ENCODE data around the gene RHO.

- TF ChIP-seq, protein P1, sequence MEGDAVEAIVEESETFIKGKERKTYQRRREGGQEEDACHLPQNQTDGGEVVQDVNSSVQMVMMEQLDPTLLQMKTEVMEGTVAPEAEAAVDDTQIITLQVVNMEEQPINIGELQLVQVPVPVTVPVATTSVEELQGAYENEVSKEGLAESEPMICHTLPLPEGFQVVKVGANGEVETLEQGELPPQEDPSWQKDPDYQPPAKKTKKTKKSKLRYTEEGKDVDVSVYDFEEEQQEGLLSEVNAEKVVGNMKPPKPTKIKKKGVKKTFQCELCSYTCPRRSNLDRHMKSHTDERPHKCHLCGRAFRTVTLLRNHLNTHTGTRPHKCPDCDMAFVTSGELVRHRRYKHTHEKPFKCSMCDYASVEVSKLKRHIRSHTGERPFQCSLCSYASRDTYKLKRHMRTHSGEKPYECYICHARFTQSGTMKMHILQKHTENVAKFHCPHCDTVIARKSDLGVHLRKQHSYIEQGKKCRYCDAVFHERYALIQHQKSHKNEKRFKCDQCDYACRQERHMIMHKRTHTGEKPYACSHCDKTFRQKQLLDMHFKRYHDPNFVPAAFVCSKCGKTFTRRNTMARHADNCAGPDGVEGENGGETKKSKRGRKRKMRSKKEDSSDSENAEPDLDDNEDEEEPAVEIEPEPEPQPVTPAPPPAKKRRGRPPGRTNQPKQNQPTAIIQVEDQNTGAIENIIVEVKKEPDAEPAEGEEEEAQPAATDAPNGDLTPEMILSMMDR (IDR thresholded peaks at IDR 0.05; ENCODE audit: low read length) = no peak
- TF ChIP-seq EZH2 (IDR thresholded peaks at IDR 0.05; ENCODE audit: borderline replicate concordance, low read length) = no peak
Measured at GRCh38 chr3:129493206-129493605, 35.2 kb upstream of the RHO start.
